GM12872 (cell line): ENCODE data around the gene SAMD14.

Experiments
- CTCF ChIP-seq: IDR thresholded peaks from 3 replicates; pipeline ENCODE4 v1.5.1; 2011; ENCODE audit warnings: low read depth, mild to moderate bottlenecking, low read length, moderate library complexity; ENCODE audit not compliant: insufficient read depth

The SAMD14 gene

GRCh38 chr17:50149417-50150353 lies 19.7 kb upstream of the SAMD14 start:
- peak; percentile 28; the same call in 1 of the 3 replicates for TF ChIP-seq CTCF

GRCh38 chr17:50149091-50149416 lies 19.1 kb upstream of the SAMD14 start:
- no peak for TF ChIP-seq CTCF

GRCh38 chr17:50148226-50149090 lies 18.5 kb upstream of the SAMD14 start:
- TF ChIP-seq CTCF = no peak

GRCh38 chr17:50147841-50148225 lies 17.9 kb upstream of the SAMD14 start:
- TF ChIP-seq CTCF = no peak

GRCh38 chr17:50146927-50147665 lies 17.1 kb upstream of the SAMD14 start:
- no peak for TF ChIP-seq CTCF

GRCh38 chr17:50146230-50146926 lies 16.4 kb upstream of the SAMD14 start:
- peak; percentile 51; the same call in 2 of the 3 replicates for TF ChIP-seq CTCF
